KOPT-K1 (cell line): ENCODE data around the gene SPATC1L.
"Not testable (repeated sequence)": the region's sequence is repeated elsewhere in the genome, so short reads cannot be mapped to it uniquely, and the experiment has no call there.

Experiments
- H3K27ac ChIP-seq: fragments of 200-600 bp; sonication (generic); 2 replicates; pipeline ENCODE4 v1.5.1; 2016; ENCODE audit warnings: antibody characterized with exemption, mild to moderate bottlenecking, low read depth, low read length; ENCODE audit not compliant: poor library complexity, severe bottlenecking
- H3K36me3 ChIP-seq: fragments of 200-600 bp; sonication (generic); 2 replicates; pipeline ENCODE4 v1.5.1; 2017; ENCODE audit warnings: antibody characterized with exemption, mild to moderate bottlenecking, low read length, moderate library complexity; ENCODE audit not compliant: insufficient read depth
- H3K9me3 ChIP-seq: fragments of 200-600 bp; sonication (generic); 2 replicates; pipeline ENCODE4 v1.5.1; 2017; ENCODE audit warnings: antibody characterized with exemption, low read length, mild to moderate bottlenecking; ENCODE audit not compliant: insufficient read depth, poor library complexity, severe bottlenecking

The SPATC1L gene

DNA sequence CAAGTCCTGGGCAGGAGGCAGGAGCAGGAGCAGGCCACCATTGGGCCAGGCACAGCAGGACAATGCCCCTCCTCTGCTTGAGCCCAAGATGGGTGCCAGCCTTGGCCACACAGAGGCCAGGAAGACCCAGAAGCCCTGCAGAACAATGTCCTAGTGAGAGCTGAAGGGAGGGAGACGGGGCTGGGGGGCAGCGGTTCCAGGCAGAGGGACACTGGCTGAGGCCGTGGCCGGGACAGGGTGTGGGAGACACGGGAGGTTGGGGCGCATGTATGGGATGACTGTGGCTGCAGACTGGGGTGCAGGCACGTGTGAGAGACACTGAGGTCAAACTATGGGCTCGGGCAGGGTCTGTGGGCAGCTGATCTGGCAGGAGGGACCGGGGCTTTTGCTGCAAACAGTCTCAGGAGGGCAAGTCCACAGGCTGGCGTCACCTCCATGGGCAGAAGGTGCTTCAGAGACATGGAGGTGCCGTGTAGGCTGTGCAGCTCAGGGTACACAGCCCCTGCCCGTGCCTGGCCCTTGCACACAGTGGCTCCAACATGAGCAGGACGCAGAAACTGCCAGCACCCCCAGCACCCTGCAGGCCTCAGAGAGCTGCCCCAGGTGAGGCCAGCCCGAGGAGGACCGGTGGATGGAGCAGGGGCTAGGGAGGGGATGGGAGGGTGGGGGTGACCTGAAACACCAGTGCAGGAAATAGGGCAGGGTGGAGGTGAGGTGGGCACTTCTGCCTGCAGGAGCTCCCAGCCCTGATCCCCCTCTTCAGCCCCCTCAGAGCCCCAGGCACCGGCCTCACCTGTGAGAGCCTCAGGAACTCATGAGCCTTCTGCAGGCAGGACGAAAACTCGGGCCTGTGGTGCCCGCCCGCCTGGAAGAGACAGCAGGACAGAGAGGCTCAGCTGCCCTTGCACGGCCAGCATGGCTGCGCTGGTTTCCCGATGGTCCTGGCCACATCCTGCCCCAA, 24.8 kb upstream of the SPATC1L start:
- H3K27ac ChIP-seq = no peak overlapping the region
- no peaks in the 10 kb centered on the region for H3K9me3 ChIP-seq
- H3K36me3 ChIP-seq = peaks cover 94% of the 10 kb centered on the region

DNA sequence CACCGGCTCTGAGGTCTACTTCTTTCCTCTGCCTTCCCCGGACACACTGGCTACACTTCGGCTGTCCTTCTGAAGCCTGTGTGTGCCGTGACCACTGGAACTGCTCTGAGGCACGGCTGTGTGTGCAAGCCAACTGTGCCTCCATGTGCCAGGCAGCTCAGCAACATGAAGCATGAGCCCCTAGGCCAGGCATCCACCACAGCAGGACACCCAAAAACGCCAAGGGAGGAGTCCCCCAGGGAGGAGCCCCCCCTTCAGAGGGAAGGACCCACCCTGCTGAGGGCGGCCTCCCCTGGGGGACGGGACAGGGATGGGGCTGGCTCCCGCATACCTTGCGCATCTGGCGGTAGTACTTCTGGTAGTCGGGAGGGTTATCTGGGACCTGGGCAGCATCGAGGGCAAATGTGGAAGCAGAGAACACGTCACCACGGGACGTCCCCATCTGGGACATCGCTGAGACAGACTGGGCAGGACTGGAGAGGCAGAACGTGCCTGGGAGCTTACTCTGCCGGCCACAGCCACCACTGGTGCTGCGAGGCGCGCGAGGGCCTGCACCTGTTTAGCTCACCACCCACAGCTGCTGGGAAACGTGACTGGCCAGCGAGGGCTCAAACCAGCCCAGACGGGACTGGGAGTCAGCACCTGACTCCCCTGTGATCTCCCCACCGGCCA, 23.8 kb upstream of the SPATC1L start:
- Histone ChIP-seq H3K27ac (no peak overlapping the region), H3K9me3 (no peaks in the 10 kb centered on the region), H3K36me3 (peaks cover 94% of the 10 kb centered on the region)

DNA sequence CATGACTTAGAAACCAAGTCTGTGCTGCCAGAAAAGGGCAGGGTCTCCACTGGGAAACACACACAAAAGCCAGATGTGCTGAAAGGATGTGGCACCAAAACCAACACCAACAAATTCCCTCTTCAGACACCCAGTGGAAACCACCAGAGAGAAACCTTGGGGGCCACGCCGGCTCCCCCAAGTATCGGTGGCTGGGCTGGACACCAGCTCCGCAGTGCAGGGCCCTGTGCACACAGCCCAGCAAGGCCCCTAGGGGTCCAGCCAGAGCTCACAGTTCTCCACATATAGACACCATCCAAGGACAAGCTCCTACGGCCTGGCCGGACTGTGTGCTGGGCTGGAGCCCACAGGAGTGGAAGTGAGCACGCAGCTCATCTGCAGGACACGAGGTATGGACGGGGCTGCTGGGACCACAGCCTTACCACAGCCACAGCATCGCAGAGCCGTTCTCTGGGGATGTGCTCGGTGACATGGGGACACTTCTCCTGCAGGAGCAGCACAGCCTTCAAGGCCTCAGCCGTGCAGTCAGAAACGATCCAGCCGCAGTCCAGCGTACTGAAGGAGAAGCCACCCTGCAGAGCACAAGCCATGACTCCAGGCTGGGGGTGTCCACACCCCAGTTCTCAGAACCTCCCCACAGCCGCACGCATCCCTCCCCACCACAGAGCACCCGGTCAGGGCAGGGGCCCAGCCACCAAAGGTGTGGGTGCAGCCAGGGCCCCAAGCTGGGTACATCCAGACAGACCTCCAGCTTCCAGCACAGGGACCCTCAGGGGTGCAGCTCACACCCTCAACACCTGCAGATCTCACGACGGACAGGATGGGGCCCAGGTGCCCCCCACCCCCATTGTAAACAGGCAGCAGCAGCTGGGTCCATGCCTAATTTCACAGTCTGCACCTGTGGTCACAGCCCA, 23.0 kb upstream of the SPATC1L start:
- Histone ChIP-seq H3K36me3 (peaks cover 92% of the 10 kb centered on the region), H3K9me3 (no peaks in the 10 kb centered on the region), H3K27ac (no peak overlapping the region)

GRCh38 chr21:46206163-46207005, 22.1 kb upstream of the SPATC1L start:
- H3K36me3 ChIP-seq = peaks cover 84% of the 10 kb centered on the region
- H3K27ac ChIP-seq = no peak overlapping the region

DNA sequence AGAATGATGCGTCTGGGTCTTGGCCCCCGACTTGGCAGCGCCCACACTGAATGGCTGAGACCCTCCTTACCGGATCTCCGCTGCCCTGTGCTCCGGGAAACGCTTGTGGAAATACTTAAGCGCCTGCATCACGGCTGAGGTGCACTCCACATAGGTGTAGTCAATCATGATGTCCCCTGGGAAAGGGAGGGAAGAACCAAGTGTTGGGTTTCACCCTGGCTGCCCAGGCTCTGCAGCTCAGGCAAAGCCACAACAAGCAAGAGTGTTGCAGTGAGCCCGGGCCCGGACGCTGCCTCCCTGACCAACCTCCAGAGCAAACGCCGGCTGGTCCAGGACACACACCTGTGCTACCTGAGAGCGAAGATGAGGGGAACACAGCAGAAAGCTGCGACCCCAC, 21.5 kb upstream of the SPATC1L start:
- H3K36me3 ChIP-seq = peaks cover 82% of the 10 kb centered on the region
- H3K9me3 ChIP-seq = no peaks in the 10 kb centered on the region
- no peak overlapping the region for H3K27ac ChIP-seq

More at GRCh38 chr21:46206163-46207005, 22.1 kb upstream of the SPATC1L start:
- H3K9me3 ChIP-seq = no peaks in the 10 kb centered on the region

- H3K27ac ChIP-seq = no peak overlapping the region
- no peaks in the 10 kb centered on the region for H3K9me3 ChIP-seq
- H3K36me3 ChIP-seq = peaks cover 82% of the 10 kb centered on the region
Observed at GRCh38 chr21:46205166-46205565, 20.9 kb upstream of the SPATC1L start.

- Histone ChIP-seq H3K9me3 (no peaks in the 10 kb centered on the region), H3K36me3 (peaks cover 86% of the 10 kb centered on the region), H3K27ac (no peak overlapping the region)
Observed at GRCh38 chr21:46203203-46203600, 18.9 kb upstream of the SPATC1L start.

- H3K36me3 ChIP-seq = peaks cover 86% of the 10 kb centered on the region
Observed at GRCh38 chr21:46202592-46203202, 18.4 kb upstream of the SPATC1L start.

GRCh38 chr21:46200877-46201803, 16.9 kb upstream of the SPATC1L start:
- peaks cover 85% of the 10 kb centered on the region for H3K36me3 ChIP-seq
- H3K9me3 ChIP-seq, H3K27ac ChIP-seq: not testable (repeated sequence)

More at GRCh38 chr21:46202592-46203202, 18.4 kb upstream of the SPATC1L start:
- Histone ChIP-seq H3K27ac (no peak overlapping the region), H3K9me3 (no peaks in the 10 kb centered on the region)

DNA sequence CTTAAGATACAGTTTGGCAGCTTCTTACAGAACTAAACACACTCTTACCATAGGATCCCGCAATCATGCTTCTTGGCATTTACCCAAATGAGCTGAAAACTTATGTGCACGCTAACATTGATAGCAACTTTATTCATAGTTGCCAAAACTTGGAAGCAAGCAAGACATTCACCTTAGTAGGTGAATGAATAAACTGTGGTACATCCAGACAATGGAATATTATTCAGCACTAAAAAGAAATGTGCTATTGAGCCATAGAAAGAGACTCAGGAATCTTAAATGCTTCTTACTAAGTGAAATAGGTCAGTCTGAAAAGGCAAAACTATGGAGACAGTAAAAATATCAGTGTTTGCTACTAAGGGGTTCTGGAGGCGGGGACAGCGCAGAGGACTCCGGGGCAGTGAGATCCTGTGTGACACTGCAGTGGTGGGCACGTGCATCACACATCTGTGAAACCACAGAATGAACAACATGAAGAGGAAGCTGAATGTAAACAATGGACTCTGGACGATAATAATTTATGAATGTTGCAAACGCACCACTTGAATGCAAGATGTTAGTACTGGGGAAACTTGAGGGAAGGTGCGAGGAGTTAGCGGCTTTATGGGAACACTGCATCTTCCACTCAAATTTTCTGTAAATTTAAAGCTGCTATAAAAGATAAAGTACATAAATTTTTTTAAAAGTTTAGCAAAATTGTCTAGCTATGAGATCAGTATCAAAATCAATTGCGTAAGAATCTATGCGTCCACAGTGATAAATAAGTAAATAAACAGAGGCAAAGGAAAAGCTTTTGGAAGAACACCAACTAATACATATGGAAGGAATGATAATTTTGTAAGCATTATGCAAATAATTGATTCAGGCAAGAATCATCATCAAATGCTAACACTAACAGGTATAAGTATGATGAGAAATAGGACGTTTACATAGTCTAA, 15.4 kb upstream of the SPATC1L start:
- peaks cover 85% of the 10 kb centered on the region for H3K36me3 ChIP-seq

DNA sequence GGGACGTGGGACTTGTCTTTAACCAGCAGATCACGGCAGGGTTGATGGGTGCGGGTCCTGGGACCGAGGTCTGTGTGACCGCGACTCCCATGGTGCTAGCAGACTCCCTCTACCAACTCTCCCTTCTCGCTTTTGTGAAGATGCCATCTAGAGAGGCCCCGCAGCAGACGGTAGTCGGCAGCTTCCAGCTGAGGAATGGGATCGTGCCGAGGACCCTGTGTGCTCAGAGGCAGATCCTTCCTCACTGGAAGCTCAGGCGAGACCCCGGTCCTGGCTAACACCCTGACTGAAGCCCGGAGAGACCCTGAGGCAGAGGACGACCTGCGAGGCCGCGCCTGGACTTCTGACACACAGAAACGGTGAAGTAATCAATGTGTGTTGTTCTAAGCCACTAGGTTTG, 12.5 kb upstream of the SPATC1L start:
- Histone ChIP-seq H3K27ac (no peak overlapping the region), H3K9me3 (no peaks in the 10 kb centered on the region), H3K36me3 (peaks cover 92% of the 10 kb centered on the region)

More for the DNA sequence above, 15.4 kb upstream of the SPATC1L start:
- H3K27ac ChIP-seq = no peak overlapping the region
- H3K9me3 ChIP-seq = no peaks in the 10 kb centered on the region

- Histone ChIP-seq H3K9me3 (no peaks in the 10 kb centered on the region), H3K27ac (no peak overlapping the region), H3K36me3 (peaks cover 100% of the 10 kb centered on the region)
Observed at GRCh38 chr21:46195595-46196195, 11.4 kb upstream of the SPATC1L start.
